Fibroblast of the aortic adventitia (primary cell): ENCODE data around the gene RASAL2. TPM values are rescaled to one million over a fixed set of nuclear protein-coding genes. Genes with fewer than 3 reads are reported as not detected.

Experiments
- DNase-seq: peaks from one replicate; pipeline ENCODE4 v3.0.0-alpha.2; 2010; ENCODE audit warnings: low read depth
- H3K4me3 ChIP-seq: 2 replicates; pipeline ENCODE4 v1.5.1; 2011; ENCODE audit warnings: low read depth, mild to moderate bottlenecking, control low read depth, low read length, moderate library complexity
- total RNA-seq: library from RNA; depleted of rRNA; stranded (reverse); fragments of >200 nt; gene quantifications from 2 replicates; pipeline ENCODE4 v1.2.3, GENCODE V29; 2012; ENCODE audit warnings: low replicate concordance
- TF ChIP-seq, protein P1 (sequence below): IDR thresholded peaks from 2 replicates; pipeline ENCODE4 v1.5.1; 2011; ENCODE audit warnings: mild to moderate bottlenecking, low read length, control low read depth, inconsistent platforms; ENCODE audit not compliant: insufficient read depth

RASAL2 gene
- total RNA-seq, 1 donor = 30.5 TPM

DNA sequence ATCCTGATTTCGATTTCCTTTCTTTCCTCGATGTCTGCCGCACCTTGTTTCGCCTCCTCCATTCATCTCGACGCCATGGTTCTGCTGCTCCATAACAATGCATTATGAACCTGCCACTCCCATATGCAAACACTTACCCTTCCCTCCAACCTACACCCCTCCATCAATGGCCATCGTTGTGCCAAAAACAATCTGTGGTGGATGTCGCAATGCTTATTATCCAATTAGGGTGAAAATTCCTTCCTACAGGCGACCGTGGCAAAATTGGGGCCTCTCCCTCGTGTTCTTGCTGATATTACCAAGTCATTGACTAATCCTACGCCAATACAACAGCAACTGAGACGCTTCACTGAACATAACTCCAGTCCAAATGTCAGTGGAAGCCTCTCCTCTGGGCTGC, 362.6 kb downstream of the RASAL2 start:
- TF ChIP-seq, protein P1, sequence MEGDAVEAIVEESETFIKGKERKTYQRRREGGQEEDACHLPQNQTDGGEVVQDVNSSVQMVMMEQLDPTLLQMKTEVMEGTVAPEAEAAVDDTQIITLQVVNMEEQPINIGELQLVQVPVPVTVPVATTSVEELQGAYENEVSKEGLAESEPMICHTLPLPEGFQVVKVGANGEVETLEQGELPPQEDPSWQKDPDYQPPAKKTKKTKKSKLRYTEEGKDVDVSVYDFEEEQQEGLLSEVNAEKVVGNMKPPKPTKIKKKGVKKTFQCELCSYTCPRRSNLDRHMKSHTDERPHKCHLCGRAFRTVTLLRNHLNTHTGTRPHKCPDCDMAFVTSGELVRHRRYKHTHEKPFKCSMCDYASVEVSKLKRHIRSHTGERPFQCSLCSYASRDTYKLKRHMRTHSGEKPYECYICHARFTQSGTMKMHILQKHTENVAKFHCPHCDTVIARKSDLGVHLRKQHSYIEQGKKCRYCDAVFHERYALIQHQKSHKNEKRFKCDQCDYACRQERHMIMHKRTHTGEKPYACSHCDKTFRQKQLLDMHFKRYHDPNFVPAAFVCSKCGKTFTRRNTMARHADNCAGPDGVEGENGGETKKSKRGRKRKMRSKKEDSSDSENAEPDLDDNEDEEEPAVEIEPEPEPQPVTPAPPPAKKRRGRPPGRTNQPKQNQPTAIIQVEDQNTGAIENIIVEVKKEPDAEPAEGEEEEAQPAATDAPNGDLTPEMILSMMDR = no peak
- DNase-seq = no peak
- no peak overlapping the region for H3K4me3 ChIP-seq

GRCh38 chr1:178457651-178458050, 363.7 kb downstream of the RASAL2 start:
- H3K4me3 ChIP-seq = no peak overlapping the region
- TF ChIP-seq, protein P1 = no peak
- DNase-seq = no peak

- TF ChIP-seq, protein P1 = no peak
- H3K4me3 ChIP-seq = no peak overlapping the region
- DNase-seq = no peak
Measured at GRCh38 chr1:178458203-178458602, 364.3 kb downstream of the RASAL2 start.

DNA sequence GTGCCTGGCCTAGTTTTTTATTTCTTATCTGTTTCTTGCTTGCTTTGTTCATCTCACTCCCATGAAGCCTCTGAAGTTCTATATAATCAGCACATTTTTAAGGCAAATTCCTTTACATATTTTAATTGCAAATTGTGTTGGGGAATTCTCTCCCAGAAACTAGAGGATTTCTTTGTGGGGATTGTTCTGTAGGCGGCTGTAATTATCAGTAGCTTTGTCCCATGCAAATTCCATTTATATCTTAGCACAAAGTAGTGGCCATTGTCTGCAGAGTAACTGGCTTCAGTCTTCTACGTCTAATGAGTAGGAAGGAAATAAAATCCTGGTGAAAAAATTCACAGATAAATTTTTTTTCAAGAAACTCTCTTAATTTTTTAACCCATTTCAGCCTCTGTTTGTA, 367.2 kb downstream of the RASAL2 start:
- DNase-seq = no peak
- TF ChIP-seq, protein P1 = no peak
- H3K4me3 ChIP-seq = no peak overlapping the region

GRCh38 chr1:178461701-178462100, 367.8 kb downstream of the RASAL2 start:
- TF ChIP-seq, protein P1 = no peak
- DNase-seq = no peak
- no peak overlapping the region for H3K4me3 ChIP-seq

DNA sequence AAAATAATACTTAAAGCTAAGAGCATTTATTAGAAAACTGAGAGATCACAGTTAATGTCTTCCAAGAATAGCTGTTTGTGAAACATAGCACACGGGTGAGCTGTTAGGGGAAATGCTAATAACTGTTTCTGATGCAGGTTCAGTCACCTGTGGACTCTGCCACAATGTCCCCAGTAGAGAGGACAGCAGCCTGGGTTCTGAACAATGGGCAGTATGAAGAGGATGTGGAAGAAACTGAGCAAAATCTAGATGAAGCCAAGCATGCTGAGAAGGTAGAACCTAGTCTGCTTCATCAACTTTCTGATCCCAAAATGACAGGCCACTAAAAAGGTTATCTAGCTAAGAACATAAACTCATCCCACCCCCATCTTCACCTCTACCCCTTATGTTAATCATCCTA, 370.2 kb downstream of the RASAL2 start:
- H3K4me3 ChIP-seq = no peak overlapping the region
- DNase-seq = no peak
- TF ChIP-seq, protein P1 = no peak

DNA sequence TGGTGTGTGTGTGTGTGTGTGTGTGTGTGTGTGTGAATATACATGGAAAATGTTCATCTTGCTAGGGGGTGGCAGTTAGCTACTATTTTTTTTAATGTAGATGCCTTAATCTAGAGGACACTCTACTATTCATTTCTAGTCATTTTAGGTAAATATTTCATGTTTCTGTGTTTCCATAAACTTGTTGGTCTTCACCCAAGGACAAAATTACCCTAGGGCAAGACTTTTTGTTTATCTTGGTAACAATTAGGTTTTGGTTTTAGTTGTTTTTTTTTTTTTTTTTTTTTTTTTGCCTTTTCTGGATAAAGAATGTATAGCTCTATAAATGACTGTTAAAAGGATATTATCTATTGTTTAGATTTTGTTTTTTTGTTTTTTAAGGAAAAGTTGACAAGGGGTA, 370.7 kb downstream of the RASAL2 start:
- TF ChIP-seq, protein P1 = no peak
- H3K4me3 ChIP-seq = no peak overlapping the region
- DNase-seq = no peak
